ENCODE measurements around the gene GPBAR1. TPM values are rescaled to one million over a fixed set of nuclear protein-coding genes. Genes with fewer than 3 reads are reported as not detected.

The GPBAR1 gene
- total RNA-seq, 1 experiment from 2014 or later, result 0.20 TPM

- no peak for TF ChIP-seq GTF2I (CRISPR knock-in tag; conservative IDR thresholded peaks at IDR 0.05)
- no peak for TF ChIP-seq ZBTB43 (CRISPR knock-in tag; IDR thresholded peaks at IDR 0.05)
- TF ChIP-seq ZNF671 (CRISPR knock-in tag; IDR thresholded peaks at IDR 0.05), result no peak
- TF ChIP-seq TP53 (CRISPR knock-in tag; IDR thresholded peaks at IDR 0.05), result no peak
- no peak for TF ChIP-seq NR2C2 (CRISPR knock-in tag; IDR thresholded peaks at IDR 0.05)
- no peak for TF ChIP-seq JUN (CRISPR knock-in tag; IDR thresholded peaks at IDR 0.05)
- no peak for TF ChIP-seq ZMAT4 (CRISPR knock-in tag; IDR thresholded peaks at IDR 0.05)
- no peak for TF ChIP-seq NR3C1 (CRISPR knock-in tag; conservative IDR thresholded peaks at IDR 0.05; ENCODE audit: low read depth)
- TF ChIP-seq, protein P1, sequence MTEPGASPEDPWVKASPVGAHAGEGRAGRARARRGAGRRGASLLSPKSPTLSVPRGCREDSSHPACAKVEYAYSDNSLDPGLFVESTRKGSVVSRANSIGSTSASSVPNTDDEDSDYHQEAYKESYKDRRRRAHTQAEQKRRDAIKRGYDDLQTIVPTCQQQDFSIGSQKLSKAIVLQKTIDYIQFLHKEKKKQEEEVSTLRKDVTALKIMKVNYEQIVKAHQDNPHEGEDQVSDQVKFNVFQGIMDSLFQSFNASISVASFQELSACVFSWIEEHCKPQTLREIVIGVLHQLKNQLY (CRISPR knock-in tag; IDR thresholded peaks at IDR 0.05), result no peak
- no peak for TF ChIP-seq USF1 (CRISPR knock-in tag; IDR thresholded peaks at IDR 0.05)
- no peak for TF ChIP-seq ZNF396 (CRISPR knock-in tag; IDR thresholded peaks at IDR 0.05; ENCODE audit: borderline replicate concordance)
- TF ChIP-seq, protein P2, sequence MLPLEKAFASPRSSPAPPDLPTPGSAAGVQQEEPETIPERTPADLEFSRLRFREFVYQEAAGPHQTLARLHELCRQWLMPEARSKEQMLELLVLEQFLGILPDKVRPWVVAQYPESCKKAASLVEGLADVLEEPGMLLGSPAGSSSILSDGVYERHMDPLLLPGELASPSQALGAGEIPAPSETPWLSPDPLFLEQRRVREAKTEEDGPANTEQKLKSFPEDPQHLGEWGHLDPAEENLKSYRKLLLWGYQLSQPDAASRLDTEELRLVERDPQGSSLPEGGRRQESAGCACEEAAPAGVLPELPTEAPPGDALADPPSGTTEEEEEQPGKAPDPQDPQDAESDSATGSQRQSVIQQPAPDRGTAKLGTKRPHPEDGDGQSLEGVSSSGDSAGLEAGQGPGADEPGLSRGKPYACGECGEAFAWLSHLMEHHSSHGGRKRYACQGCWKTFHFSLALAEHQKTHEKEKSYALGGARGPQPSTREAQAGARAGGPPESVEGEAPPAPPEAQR (CRISPR knock-in tag; IDR thresholded peaks at IDR 0.05), result no peak
- TF ChIP-seq ATF2 (CRISPR knock-in tag; IDR thresholded peaks at IDR 0.05; ENCODE audit: borderline replicate concordance, low read depth), result no peak
- TF ChIP-seq E2F4 (CRISPR knock-in tag; IDR thresholded peaks at IDR 0.05; ENCODE audit: borderline replicate concordance, low read depth), result no peak
Measured at GRCh38 chr2:218289639-218290315, 29.0 kb downstream of the GPBAR1 start (continued).

GRCh38 chr2:218290316-218291261 lies 29.8 kb downstream of the GPBAR1 start:
- ATAC-seq, result no peak
- H3K9me3 Mint-ChIP-seq, result no peaks in the 10 kb centered on the region

More at GRCh38 chr2:218290316-218291261, 29.8 kb downstream of the GPBAR1 start:
- Mint-ChIP-seq H3K4me1 (peaks cover 55% of the 10 kb centered on the region), H3K36me3 (no peaks in the 10 kb centered on the region), H3K27me3 (ENCODE audit: low read depth) (peaks cover 4% of the 10 kb centered on the region; the same call in 1 of the 2 replicates), H3K27ac (no peak overlapping the region; the same call in 1 of the 2 replicates), H3K4me3 (peak overlapping the region; percentile 65)
- POLR2A ChIA-PET, result no interaction called here
- CTCF ChIA-PET, result interaction anchor here (0.6 to 2.4 kb wide), 8 partner anchors 11 to 1661 kb away, joined by 3 to 9 read pairs (median 4); partner anchors contain the start of genes AAMP, CATIP and PNKD
- TF ChIP-seq PREB (CRISPR knock-in tag; IDR thresholded peaks at IDR 0.05; ENCODE audit: borderline replicate concordance), result 0 out of 2 replicates have a peak, but pooled peaks have one; percentile 10
- TF ChIP-seq, protein P3, sequence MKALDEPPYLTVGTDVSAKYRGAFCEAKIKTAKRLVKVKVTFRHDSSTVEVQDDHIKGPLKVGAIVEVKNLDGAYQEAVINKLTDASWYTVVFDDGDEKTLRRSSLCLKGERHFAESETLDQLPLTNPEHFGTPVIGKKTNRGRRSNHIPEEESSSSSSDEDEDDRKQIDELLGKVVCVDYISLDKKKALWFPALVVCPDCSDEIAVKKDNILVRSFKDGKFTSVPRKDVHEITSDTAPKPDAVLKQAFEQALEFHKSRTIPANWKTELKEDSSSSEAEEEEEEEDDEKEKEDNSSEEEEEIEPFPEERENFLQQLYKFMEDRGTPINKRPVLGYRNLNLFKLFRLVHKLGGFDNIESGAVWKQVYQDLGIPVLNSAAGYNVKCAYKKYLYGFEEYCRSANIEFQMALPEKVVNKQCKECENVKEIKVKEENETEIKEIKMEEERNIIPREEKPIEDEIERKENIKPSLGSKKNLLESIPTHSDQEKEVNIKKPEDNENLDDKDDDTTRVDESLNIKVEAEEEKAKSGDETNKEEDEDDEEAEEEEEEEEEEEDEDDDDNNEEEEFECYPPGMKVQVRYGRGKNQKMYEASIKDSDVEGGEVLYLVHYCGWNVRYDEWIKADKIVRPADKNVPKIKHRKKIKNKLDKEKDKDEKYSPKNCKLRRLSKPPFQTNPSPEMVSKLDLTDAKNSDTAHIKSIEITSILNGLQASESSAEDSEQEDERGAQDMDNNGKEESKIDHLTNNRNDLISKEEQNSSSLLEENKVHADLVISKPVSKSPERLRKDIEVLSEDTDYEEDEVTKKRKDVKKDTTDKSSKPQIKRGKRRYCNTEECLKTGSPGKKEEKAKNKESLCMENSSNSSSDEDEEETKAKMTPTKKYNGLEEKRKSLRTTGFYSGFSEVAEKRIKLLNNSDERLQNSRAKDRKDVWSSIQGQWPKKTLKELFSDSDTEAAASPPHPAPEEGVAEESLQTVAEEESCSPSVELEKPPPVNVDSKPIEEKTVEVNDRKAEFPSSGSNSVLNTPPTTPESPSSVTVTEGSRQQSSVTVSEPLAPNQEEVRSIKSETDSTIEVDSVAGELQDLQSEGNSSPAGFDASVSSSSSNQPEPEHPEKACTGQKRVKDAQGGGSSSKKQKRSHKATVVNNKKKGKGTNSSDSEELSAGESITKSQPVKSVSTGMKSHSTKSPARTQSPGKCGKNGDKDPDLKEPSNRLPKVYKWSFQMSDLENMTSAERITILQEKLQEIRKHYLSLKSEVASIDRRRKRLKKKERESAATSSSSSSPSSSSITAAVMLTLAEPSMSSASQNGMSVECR (CRISPR knock-in tag; IDR thresholded peaks at IDR 0.05; ENCODE audit: borderline replicate concordance), result no peak
- no peak for DNase-seq (ENCODE audit: low spot score)
